ENCODE measurements around the gene ROR2.
"Not testable (repeated sequence)": the region's sequence is repeated elsewhere in the genome, so short reads cannot be mapped to it uniquely, and the experiment has no call there.

The ROR2 gene

GRCh38 chr9:91985692-91986091 is 35.7 kb upstream of the ROR2 start:
- no peak overlapping the region for H3K27ac ChIP-seq
- no peak for TF ChIP-seq CTCF (IDR thresholded peaks at IDR 0.05)
- no peak for TF ChIP-seq ZFX (IDR thresholded peaks at IDR 0.05; ENCODE audit: borderline replicate concordance)

DNA sequence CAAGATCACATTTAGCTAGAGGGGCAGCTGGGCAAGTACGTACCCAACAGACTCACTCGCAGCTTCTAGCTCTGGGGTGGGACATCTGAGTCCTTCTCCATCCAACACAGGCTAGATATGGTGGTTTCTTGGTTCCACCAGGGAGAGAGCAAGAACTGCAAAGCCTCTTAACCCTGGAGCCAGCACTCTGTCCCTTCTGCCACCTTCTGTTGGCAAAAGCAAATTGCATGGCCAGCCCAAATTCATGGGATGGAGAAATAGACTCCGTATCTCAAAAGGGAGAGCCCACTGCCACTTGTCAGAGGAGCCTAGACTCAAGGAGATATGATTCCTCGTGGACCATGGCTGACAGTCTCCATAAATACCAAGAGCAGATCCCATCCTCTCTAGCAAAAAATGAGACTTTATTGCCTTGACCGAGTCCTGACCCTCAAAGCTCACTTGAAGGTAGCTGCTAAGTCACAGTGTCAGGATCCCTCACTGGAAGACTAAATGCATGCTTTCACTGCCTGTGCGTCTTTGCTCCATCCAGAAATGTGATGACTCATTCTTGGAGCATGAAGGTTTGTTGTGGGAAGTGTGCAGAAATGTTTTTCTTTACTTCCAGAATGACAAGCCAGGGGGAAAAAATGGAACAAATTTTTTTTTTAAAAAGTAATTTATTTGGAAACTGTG is 28.8 kb upstream of the ROR2 start:
- TF ChIP-seq CTCF (IDR thresholded peaks at IDR 0.05), result peak; percentile 41
- no peak for TF ChIP-seq ZFX (IDR thresholded peaks at IDR 0.05; ENCODE audit: borderline replicate concordance)
- H3K27ac ChIP-seq, result no peak overlapping the region

DNA sequence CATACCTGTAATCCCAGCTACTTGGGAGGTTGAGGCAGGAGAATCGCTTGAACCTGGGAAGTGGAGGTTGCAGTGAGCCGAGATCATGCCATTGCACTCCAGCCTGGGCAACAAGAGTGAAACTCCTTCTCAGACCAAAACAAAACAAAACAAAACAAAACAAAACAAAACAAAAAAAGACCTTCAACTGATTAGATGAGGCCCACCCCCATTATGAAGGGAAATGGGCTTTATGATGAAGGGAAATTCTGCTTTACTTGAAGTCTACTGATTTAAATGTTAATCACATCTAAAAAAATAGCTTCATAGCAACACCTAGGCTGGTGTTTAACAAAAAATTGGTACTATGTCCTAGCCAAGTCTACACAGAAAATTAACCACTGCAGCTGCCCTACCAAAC is 25.2 kb upstream of the ROR2 start:
- H3K27ac ChIP-seq, result not testable (repeated sequence)

DNA sequence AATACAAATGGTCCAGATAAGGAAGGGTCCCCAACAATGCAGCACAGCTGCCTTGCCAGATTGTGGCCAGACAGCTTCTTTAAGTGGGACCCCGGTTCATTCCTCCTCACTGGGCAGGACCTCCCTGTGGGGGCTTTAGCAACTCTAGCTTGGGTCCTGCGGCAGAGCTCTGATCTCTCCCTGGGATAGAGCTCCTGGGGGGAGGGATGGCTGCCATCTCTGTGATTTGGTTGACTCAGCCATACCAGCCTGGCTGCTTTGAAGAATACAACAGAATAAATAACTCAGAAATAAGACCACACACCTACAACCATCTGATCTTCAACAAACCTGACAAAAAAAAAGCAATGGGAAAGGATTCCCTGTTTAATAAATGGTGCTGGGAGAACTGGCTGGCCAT is 22.7 kb upstream of the ROR2 start:
- TF ChIP-seq ZFX (IDR thresholded peaks at IDR 0.05; ENCODE audit: borderline replicate concordance), result no peak
- no peak for TF ChIP-seq CTCF (IDR thresholded peaks at IDR 0.05)
- H3K27ac ChIP-seq, result no peak overlapping the region

DNA sequence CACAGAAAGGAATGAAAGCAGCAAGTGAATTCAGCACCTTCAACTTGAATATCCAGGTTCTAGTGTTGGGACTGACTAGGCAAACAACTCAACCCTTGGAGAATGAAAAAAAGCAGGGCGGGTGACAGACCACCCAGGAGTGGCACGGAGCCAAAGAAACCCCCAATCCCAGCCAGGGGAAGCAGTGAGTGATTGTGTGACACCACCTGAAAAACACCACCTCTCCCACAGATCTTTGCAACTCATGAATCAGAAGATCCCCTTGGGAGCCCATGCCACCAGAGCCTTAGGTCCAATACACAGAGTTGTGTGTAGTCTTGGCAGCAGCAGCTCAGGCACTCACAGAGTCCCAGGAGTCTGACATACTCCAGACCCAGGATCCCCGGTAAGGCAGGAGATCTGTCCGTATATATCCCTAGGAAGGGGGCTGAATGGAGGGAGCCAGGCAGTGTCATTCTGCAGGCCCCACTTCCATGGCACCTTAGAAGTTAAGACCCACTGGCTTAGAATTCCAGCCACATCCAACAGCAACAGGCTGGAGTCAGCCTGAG is 22.1 kb upstream of the ROR2 start:
- no peak overlapping the region for H3K27ac ChIP-seq

DNA sequence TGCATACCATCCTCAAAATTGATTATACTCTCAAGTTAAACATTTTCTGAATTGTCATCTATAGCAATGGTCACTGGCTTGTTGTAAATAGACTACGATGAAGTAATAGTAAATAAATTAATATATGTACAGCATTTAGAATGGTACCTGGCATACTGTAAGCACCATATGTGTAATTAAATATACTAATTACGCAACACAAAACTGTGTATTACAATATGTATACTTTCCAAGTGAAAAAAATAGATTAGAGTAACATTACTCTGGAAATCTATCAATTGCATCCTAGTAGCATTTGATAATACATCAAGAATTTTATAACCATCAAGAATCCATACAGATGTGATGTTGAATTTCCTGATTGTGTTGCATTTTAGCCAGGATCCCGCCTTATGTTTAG is 17.2 kb upstream of the ROR2 start:
- H3K27ac ChIP-seq, result no peak overlapping the region

More for the DNA sequence above, 22.1 kb upstream of the ROR2 start:
- TF ChIP-seq CTCF (IDR thresholded peaks at IDR 0.05) (no peak), ZFX (IDR thresholded peaks at IDR 0.05; ENCODE audit: borderline replicate concordance) (no peak)

DNA sequence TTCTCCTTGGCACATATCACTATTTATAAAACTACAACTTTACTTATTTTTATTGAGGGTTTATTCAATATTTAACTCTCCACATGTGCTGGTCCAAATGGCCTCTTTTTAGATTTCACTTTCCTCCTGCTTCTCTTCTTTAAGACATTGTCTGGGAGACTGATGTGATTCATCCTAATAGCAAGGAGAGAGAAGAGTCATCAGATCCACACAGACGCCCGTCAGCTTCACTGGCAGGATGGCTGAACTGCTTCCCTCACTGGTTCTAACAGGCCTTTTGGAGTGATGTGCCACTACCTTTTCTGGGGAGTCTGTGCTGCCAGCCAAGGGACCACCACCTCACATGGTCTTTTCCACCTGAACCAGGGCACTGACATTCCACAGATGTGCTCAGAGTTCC is 16.5 kb upstream of the ROR2 start:
- no peak overlapping the region for H3K27ac ChIP-seq
- no peak for TF ChIP-seq ZFX (IDR thresholded peaks at IDR 0.05; ENCODE audit: borderline replicate concordance)
- no peak for TF ChIP-seq CTCF (IDR thresholded peaks at IDR 0.05)

More for the DNA sequence above, 17.2 kb upstream of the ROR2 start:
- TF ChIP-seq CTCF (IDR thresholded peaks at IDR 0.05), result no peak
- no peak for TF ChIP-seq ZFX (IDR thresholded peaks at IDR 0.05; ENCODE audit: borderline replicate concordance)

All from 22Rv1 (cell line).